B cell (primary cell): ENCODE data around the gene TAX1BP3.

Experiments
- EZH2 ChIP-seq: IDR thresholded peaks from 2 replicates; pipeline ENCODE4 v1.6.1; 2012; ENCODE audit warnings: borderline replicate concordance, low read depth, mild to moderate bottlenecking, moderate library complexity, low read length; ENCODE audit not compliant: insufficient read depth, poor library complexity, severe bottlenecking
- TF ChIP-seq, protein P1 (sequence below): fragments of 200-600 bp; IDR thresholded peaks from one replicate; pipeline ENCODE4 v1.8.0; 2022; ENCODE audit warnings: antibody characterized with exemption, mild to moderate bottlenecking

DNA sequence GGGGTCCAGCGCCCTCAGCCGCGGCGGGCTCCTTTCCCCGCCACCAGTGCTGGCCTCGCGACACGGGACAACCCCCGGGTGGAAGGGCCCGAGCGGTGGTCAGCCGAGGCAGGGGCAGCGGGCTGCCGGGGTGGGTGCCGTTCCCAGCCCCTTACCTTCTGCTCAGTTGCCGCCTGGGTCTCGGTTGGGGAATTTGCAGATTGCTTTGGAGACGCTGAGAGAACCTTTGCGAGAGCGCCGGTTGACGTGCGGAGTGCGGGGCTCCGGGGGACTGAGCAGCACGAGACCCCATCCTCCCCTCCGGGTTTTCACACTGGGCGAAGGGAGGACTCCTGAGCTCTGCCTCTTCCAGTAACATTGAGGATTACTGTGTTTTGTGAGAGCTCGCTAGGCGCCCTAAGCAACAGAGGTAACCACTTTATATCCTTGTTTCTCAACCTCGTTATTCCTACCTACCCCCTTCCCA, 31.4 kb downstream of the TAX1BP3 start:
- TF ChIP-seq, protein P1, sequence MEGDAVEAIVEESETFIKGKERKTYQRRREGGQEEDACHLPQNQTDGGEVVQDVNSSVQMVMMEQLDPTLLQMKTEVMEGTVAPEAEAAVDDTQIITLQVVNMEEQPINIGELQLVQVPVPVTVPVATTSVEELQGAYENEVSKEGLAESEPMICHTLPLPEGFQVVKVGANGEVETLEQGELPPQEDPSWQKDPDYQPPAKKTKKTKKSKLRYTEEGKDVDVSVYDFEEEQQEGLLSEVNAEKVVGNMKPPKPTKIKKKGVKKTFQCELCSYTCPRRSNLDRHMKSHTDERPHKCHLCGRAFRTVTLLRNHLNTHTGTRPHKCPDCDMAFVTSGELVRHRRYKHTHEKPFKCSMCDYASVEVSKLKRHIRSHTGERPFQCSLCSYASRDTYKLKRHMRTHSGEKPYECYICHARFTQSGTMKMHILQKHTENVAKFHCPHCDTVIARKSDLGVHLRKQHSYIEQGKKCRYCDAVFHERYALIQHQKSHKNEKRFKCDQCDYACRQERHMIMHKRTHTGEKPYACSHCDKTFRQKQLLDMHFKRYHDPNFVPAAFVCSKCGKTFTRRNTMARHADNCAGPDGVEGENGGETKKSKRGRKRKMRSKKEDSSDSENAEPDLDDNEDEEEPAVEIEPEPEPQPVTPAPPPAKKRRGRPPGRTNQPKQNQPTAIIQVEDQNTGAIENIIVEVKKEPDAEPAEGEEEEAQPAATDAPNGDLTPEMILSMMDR, result no peak
- no peak for TF ChIP-seq EZH2
